Raji (cell line): Measurements from ENCODE around the gene PKMYT1.
A peak's percentile ranks its signal among the peaks of the same experiment; 100 is the strongest.

Experiments used
- POLR2A ChIP-seq: IDR thresholded peaks from 2 replicates; pipeline ENCODE4 v1.6.1; 2011; ENCODE audit warnings: low read depth, low read length, control low read depth; ENCODE audit not compliant: insufficient read depth

PKMYT1 gene

DNA sequence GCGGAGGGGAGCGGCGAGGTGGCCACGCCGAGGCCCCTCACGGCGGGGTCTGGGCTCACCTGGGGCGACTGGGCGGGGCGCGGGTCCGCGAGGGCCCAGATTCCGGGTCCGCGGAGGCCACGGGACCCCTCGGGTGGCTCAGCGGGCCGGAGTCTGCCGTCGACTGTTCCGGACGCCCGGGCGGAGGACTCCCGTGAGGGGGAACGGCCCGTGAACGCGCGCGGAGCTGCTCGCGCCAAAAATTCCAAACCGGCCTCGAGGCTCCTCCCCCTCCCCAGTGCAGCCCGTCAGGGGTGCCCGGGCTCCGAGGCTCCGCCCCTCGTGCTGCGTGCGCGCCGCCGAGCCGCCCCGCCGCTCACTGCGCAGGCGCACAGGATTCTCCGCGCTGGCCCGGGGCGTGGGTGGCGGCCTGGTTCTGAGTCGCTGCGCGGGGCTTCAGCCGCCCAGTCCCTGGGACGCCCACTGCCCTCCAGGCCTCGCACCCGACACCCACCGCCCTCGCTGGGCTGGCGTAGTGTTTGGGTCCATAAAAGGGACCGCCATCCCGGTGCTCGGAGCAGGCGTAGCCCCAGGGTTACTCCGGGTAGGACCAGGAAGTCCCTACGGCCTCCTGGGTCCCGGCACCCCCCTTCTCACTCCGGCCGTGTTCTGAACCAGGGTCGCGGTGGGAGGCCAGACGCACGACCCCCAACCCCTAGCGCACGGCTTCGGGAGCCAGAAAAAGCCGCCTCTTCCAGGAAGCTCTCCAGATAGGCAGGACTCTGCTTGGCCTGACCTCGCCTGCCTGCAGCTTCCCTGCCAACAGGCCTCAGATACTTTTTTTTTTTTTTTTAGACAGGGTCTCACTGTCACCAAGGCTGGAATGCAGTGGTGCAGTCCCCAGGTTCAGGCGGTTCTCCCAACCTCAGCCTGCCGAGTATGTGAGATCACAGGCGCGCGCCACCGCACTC lies at the start of gene PKMYT1:
PKMYT1 (minus strand) TSS at position 220 of the 950 bp plus-strand sequence. CDS start 789 bp downstream, outside the sequence.
- TF ChIP-seq POLR2A, result peak; percentile 96

DNA sequence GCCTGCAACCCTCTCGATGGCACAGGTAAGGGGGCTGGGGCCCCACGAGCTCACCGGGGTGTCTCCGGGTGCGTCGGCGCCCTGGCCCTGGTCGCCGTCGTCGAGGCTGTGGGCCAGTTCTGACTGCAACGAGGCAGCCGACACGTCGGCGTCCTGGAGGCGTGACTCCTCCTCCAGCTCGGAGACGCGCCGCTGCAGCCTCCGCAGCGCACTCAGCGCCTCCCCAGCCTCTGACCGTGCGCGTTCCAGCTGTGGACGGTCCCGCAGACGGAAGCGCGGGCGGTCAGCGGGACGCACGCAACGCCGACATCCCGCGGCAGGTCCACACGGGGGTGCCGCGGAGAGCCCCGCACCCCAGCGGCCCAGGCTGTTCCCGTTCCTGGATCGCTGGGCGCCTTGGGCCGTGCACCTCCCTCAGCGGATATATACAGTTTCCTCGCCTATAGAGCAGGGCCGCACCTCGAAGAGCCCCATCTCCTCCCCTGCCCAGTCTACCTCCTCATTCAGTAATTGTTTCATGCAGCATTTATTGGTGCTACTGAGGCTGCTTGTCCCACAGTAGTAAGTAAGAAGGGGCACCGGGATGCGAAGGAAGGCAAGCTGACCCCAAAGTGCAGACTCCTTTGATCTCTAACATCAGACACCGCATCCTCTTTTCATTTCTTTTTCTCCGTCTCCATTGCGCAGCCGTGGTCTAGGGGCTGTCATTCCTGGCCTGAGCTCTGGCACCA lies 49.4 kb upstream of the PKMYT1 start:
- no peak for TF ChIP-seq POLR2A

GRCh38 chr16:3028716-3029319 lies 48.6 kb upstream of the PKMYT1 start:
- TF ChIP-seq POLR2A, result 0 out of 2 replicates have a peak, but pooled peaks have one; percentile 18

- TF ChIP-seq POLR2A, result peak; percentile 58
These were observed 47.9 kb upstream of the PKMYT1 start for GRCh38 chr16:3027983-3028715.

DNA sequence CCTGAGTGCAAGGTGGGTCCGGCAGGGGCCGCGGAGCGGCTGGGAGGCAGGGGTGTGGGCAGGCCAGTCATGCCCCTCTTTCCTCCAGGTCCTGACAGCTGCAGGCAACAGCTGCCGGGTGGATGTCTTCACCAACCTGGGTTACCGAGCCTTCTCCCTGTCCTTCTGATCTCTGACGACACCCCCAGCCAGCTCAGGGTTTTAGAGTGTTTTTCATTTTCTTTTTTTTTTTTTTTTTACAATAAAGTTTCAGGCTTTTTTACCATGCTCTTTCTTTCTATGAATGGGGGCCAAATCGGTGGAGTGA lies 47.2 kb upstream of the PKMYT1 start:
- TF ChIP-seq POLR2A, result no peak

- TF ChIP-seq POLR2A, result no peak
These were observed 46.6 kb upstream of the PKMYT1 start for GRCh38 chr16:3026609-3027488.

GRCh38 chr16:3026003-3026378 lies 45.7 kb upstream of the PKMYT1 start:
- TF ChIP-seq POLR2A, result no peak

DNA sequence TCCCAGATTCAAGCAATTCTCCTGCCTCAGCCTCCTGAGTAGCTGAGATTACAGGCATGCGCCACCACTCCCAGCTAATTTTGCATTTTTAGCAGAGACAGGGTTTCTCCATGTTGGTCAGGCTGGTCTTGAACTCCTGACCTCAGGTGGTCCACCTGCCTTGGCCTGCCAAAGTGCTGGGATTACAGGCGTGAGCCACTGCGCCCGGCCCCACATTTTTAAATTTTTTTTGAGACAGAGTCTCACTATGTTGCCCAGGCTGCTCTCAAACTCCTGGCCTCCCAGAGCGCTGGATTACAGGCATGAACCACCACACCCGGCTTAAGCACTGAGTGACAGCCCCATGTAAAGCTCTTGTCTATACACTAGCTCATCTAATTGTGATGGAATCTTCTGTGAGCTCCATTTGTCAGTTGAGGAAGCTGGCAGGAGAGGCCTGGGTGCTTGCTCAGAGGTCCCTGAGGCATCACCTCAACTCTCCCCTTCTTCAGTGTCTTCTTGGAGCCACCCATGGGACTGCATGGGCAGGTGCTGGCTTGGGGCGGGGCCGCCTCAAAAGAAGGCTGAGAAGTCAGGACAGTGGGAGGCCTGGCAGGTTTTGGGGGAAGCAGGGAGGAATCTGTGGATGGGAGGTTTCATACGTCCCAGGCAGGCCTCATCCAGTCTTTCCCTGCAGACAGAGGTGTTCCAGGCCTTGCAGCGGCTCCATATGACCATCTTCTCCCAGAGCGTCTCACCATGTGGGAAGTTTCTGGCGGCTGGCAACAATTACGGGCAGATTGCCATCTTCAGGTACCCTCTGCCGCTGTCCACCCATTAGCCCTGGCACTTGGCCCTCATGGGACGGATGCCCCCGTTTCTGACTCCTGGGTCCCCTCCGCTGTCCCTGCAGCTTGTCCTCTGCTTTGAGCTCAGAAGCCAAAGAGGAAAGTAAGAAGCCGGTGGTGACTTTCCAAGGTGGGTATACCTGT lies 45.1 kb upstream of the PKMYT1 start:
- no peak for TF ChIP-seq POLR2A

- TF ChIP-seq POLR2A, result peak; percentile 92
These were observed 43.6 kb upstream of the PKMYT1 start, which contains the start of the genes HCFC1R1 and THOC6 for GRCh38 chr16:3023669-3024478. Gene HCFC1R1 (minus strand): TSS chr16:3023942. CDS start chr16:3023941, 1 bp downstream. Gene THOC6 (plus strand): TSS chr16:3024035. CDS start chr16:3024327, 292 bp downstream.

GRCh38 chr16:3023415-3023668 lies 43.1 kb upstream of the PKMYT1 start:
- TF ChIP-seq POLR2A, result no peak

DNA sequence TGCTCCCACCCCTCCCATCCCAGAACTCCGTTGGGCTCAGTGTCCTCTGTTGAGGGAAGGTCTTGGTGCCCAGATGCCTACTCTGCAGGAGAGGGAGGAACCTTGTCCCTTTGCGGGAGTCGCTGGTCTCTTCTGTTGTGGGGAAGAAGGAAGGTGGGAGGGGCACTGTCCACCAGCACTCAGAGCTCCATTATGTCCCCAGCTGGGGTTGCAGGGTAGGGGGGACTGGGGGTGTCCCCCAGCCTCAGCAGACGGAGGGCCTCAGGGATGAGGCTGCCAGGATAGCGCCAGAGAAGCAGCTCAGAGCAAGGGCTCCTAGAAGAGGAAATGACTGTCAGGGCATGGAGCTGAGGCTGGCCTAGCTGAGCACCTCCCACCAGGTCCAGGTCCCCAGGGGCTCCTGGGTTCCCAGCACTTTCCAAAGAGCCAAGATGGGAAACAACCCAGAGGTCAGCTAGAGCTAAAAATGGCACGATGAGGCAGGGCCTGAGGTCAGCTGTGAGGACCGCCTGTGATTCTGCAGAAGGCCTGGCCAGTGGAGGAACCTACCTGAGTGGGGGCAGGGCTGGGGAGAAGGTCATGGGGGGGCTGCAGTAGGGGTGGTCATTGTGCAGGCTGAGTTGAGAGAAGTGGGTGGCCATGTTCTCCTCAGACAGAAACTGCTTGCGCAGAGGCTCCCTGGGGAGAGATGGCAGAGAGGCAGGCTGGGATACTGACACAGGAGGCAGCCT lies 42.6 kb upstream of the PKMYT1 start:
- no peak for TF ChIP-seq POLR2A
